Naive thymus-derived CD8-positive, alpha-beta T cell (primary cell): ENCODE results near the gene PAQR6. TPM values are rescaled to one million over a fixed set of nuclear protein-coding genes. Genes with fewer than 3 reads are reported as not detected.

ENCODE experiments used
- ATAC-seq, 2 donors: fragments of 150-1000 bp; cut with Tn5 transposase in 1 of 2; sonication (Bioruptor Pico), chemical (Tn5 transposase) in 1 of 2; 1 replicate in 1 of 2; 2 replicates in 1 of 2; pipeline ENCODE4 v1.10.0; 2021; ENCODE audit warnings: mild to moderate bottlenecking in 2 of 2, moderate library complexity in 2 of 2
- POLR2A ChIA-PET: fragments of 350-600 bp; sonication (Branson Sonifier 250); formaldehyde crosslinking; loops from one replicate; lab custom pipeline; 2021; ENCODE audit warnings: antibody characterized with exemption; lab: Charles Lee
- DNase-seq, 10 donors: peaks; one replicate each; pipeline versions ENCODE4 v3.0.0 to v3.0.0-alpha.2; 2020 to 2022
- H3K27ac Mint-ChIP-seq, 10 donors: one replicate each; pipeline ENCODE4 v1.8.0; 2020 to 2022; ENCODE audit warnings: mild to moderate bottlenecking in 10 of 10, mixed read lengths in 10 of 10, moderate library complexity in 4 of 10, inconsistent platforms in 1 of 10
- H3K27me3 Mint-ChIP-seq, 5 donors: one replicate each; pipeline ENCODE4 v1.8.0; 2021 to 2022; ENCODE audit warnings: mixed read lengths in 5 of 5
- H3K36me3 Mint-ChIP-seq, 3 donors: one replicate each; pipeline ENCODE4 v1.8.0; 2020 to 2022; ENCODE audit warnings: mixed read lengths in 3 of 3, mild to moderate bottlenecking in 2 of 3, inconsistent platforms in 1 of 3
- H3K4me1 Mint-ChIP-seq, 4 donors: one replicate each; pipeline ENCODE4 v1.8.0; 2021 to 2022; ENCODE audit warnings: mixed read lengths in 4 of 4
- H3K4me3 Mint-ChIP-seq, 10 donors: one replicate each; pipeline ENCODE4 v1.8.0; 2020 to 2022; ENCODE audit warnings: mild to moderate bottlenecking in 10 of 10, mixed read lengths in 10 of 10, moderate library complexity in 6 of 10, inconsistent platforms in 1 of 10
- H3K9me3 Mint-ChIP-seq, 9 donors: one replicate each; pipeline ENCODE4 v1.8.0; 2020 to 2022; ENCODE audit warnings: mixed read lengths in 9 of 9, mild to moderate bottlenecking in 3 of 9, inconsistent platforms in 1 of 9, moderate library complexity in 1 of 9
- polyA plus RNA-seq, 3 donors: library from polyadenylated mRNA; unstranded; fragments of 300-500 nt; fragmentation: Illumina TruSeq; gene quantifications; one replicate each; pipeline ENCODE4 v1.2.3, GENCODE V29; 2021
- total RNA-seq, 8 experiments: library from RNA in 2 of 8; stranded (reverse) in 2 of 8; gene quantifications; one replicate each; pipeline ENCODE4 v1.2.3 and lab custom pipeline; 2021 to 2026

PAQR6 gene, protein sequence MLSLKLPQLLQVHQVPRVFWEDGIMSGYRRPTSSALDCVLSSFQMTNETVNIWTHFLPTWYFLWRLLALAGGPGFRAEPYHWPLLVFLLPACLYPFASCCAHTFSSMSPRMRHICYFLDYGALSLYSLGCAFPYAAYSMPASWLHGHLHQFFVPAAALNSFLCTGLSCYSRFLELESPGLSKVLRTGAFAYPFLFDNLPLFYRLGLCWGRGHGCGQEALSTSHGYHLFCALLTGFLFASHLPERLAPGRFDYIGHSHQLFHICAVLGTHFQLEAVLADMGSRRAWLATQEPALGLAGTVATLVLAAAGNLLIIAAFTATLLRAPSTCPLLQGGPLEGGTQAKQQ
- total RNA-seq (1 to 10 TPM; 2.8 to 3.0 TPM), polyA plus RNA-seq (under 1 TPM; 0.15 to 0.21 (median 0.21) TPM), total RNA-seq (lab: John Stamatoyannopoulos, UW) (2.1 to 8.0 (median 5.3) reads per million in 6 experiments)

DNA sequence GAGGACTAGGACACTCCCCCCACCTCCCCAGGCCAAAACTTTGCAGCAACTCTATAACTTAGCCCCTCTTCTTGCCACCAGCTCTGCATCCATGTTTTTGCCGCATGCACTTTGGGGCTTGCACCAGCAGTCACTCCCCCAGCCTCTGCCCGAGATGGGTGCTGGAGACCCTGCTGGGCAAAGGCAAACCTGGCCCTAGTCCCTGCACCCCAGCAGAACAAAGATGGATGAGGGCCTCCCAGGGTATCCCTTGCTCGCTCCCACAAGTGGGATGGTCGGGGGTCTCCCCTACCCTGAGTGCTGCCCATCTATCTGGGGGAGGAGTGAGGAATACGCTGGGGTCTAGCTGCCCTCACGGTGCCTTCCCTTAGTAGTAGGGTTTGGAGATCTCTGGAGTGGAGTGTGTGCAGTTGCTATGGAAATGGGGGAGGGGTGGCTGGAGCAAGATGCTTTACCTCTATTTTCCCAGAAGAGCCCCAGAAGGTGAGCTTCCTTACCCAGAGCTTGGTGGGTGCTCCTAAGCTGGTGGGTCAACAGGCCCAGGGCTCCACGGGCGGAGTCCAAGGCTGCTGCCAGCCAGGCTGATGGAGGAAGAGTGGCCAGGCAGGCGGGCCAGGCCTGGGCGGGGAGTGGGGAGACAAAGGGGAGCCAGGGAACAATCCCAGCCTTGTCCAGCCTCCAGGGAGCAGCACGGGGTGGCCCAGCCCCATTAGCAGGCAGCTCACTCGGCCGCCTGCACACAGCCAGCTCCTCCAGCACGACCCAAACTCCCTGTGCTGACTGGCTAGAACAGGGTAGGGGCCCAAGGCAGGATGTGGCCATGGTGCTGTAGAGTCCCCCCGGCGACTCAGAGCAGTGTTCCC lies at the start of gene PAQR6:
Gene PAQR6 (minus strand): TSS at position 597 of the 863 bp plus-strand sequence. CDS start 1,325 bp downstream, outside the sequence.
- Mint-ChIP-seq H3K4me3 (peak within 1 kb of the TSS in 3 of 10 donors; percentile 5 to 45 (median 37)), H3K4me1 (peaks cover 14 to 22% (median 19%) of the 10 kb centered on the region in 4 donors), H3K27ac (peak within 1 kb of the TSS in 6 of 10 donors; percentile 29 to 83 (median 46)), H3K9me3 (no peaks in the 10 kb centered on the region), H3K27me3 (no peaks in the 10 kb centered on the region), H3K36me3 (peaks cover 0 to 22% (median 0%) of the 10 kb centered on the region in 3 donors)
- POLR2A ChIA-PET = interaction anchor here (0.5 kb wide), 1 partner anchor 40 kb away, joined by 6 read pairs; no protein-coding TSS in a partner anchor
- peak in 1 of 2 donors; percentile 6 for ATAC-seq
- DNase-seq = peak in 1 of 10 donors; percentile 60

DNA sequence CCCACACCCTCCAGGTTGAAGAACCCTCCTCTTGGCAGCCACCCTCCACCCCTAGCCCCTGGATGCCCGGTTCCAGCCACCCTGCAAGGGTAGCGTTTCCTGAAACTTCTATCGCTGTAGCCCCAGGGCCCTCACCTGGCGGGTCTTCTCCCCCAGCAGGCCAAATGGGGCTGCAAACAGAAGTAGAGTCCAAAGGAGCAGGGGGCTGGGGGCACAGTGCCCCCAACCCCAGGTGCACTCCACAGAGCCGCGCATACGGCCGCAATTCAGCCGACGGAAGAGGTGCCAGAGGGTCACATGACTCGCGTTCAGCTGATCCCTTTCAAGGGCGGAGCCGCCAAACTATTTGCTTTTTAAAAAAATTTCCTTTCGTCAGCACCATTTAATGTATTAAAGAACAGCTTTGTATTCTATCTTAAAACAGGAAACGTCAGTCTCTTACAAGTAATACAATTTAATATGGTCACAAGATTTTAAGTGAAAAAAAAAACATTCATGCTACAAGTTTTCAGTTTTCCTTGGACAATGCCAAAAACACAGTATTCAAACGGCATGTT lies 47.6 kb upstream of the PAQR6 start, which contains the start of gene GLMP:
Gene GLMP (minus strand): TSS at position 289 of the 557 bp plus-strand sequence. CDS start 34 bp downstream, at position 255.
- Mint-ChIP-seq H3K4me1 (peaks cover 14 to 23% (median 19%) of the 10 kb centered on the region in 4 donors), H3K27ac (peak within 1 kb of the TSS; percentile 52 to 93 (median 84)), H3K9me3 (no peaks in the 10 kb centered on the region), H3K36me3 (peaks cover 0 to 3% (median 0%) of the 10 kb centered on the region in 3 donors), H3K4me3 (peak within 1 kb of the TSS; percentile 86 to 93 (median 90)), H3K27me3 (no peaks in the 10 kb centered on the region)
- POLR2A ChIA-PET = interaction anchor here (1.0 to 3.4 kb wide), 2 partner anchors 12 to 162 kb away, joined by 3 to 21 read pairs; partner anchors contain the start of genes SMG5 and TMEM79
- DNase-seq = peak; percentile 37 to 77 (median 50)
- peak; percentile 95 to 96 for ATAC-seq

DNA sequence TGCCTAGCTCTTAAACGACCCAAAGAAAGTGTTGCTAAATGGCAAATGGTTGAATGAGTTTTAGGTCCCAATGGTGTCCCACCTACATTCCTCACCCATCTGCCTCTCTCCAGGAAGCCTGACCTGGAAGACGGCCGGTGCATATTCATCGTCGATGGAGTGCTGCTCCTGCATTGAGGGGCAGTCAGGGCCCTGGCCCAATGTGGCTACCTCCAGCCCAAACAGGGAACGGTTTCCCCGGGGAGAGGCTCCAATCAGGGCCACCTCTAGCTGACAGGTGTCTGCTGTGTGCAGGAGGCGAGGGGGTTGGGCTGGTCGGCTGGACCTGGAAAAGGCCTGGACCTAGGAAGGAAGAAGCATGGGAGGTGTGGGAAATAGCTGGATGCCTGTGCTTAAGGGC lies 46.0 kb upstream of the PAQR6 start:
- POLR2A ChIA-PET = interaction anchor here (3.4 kb wide), 1 partner anchor 11 kb away, joined by 21 read pairs; the partner anchor contains the start of genes SMG5 and TMEM79
- peaks cover 0 to 12% (median 0%) of the 10 kb centered on the region in 3 donors for H3K36me3 Mint-ChIP-seq
- H3K9me3 Mint-ChIP-seq = no peaks in the 10 kb centered on the region
- DNase-seq (no peak), ATAC-seq (no peak)
- H3K4me1 Mint-ChIP-seq = peaks cover 14 to 23% (median 19%) of the 10 kb centered on the region in 4 donors
- H3K27me3 Mint-ChIP-seq = no peaks in the 10 kb centered on the region
- H3K27ac Mint-ChIP-seq = peak overlapping the region in 3 of 10 donors; percentile 43 to 77 (median 49)
- peak overlapping the region in 5 of 10 donors; percentile 2 to 90 (median 29) for H3K4me3 Mint-ChIP-seq

DNA sequence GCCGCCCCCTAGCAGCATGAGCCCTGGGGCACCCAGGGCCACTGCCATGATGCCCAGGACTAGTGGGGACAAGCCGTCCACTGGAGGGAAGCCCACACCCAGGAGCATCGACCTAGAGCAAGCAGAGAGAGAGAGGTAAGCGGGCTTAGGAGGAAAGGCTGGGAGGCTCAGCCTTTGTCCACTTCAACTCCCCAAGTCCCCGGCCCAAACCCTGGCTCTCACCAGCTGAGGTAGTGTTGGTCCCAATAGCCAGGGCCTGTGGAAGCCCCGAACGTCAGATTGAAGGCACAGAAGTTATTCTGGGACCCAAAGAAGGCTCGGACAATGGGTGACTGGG lies 45.2 kb upstream of the PAQR6 start:
- ATAC-seq (no peak), DNase-seq (no peak)
- POLR2A ChIA-PET = interaction anchor here (3.4 kb wide), 1 partner anchor 10 kb away, joined by 21 read pairs; the partner anchor contains the start of genes SMG5 and TMEM79
- Mint-ChIP-seq H3K27ac (peak overlapping the region in 6 of 10 donors; percentile 37 to 89 (median 62)), H3K36me3 (peaks cover 0 to 15% (median 0%) of the 10 kb centered on the region in 3 donors), H3K27me3 (no peaks in the 10 kb centered on the region), H3K4me1 (peaks cover 14 to 23% (median 19%) of the 10 kb centered on the region in 4 donors), H3K9me3 (no peaks in the 10 kb centered on the region), H3K4me3 (peak overlapping the region in 5 of 10 donors; percentile 24 to 57 (median 45))

DNA sequence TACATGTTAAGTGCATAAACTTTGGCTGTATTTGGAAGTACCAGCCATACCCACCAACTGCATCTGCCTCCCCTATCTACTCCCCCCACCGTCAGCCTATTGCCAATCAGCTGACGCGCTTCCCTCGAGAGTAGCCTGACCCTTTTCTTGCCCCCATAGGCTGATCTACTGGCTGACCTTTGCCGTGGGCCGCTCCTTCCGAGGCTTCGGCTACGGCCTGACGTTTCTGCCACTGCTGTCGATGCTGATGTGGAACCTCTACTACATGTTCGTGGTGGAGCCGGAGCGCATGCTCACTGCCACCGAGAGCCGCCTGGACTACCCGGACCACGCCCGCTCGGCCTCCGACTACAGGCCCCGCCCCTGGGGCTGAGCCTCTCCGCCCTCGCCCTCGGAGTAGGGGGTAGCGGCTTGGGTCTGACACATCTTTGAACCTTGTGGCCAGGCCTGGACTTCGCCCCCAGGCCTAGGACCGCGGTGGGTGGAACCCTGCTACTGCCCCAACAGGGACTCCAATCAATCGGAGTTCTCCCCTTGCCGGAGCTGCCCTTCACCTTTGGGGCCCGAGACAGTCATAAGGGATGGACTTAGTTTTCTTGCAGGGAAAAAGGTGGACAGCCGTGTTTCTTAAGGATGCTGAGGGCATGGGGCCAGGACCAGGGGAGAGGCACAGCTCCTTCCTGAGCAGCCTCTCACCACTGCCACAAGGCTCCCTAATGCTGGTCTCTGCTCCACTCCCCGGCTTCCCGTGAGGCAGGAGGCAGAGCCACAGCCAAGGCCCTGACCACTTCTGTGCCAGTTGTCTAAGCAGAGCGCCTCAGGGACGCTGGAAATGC lies 43.6 kb upstream of the PAQR6 start:
- DNase-seq (no peak), ATAC-seq (no peak)
- H3K27me3 Mint-ChIP-seq = no peaks in the 10 kb centered on the region
- H3K36me3 Mint-ChIP-seq = peaks cover 0 to 15% (median 0%) of the 10 kb centered on the region in 3 donors
- peak overlapping the region in 6 of 10 donors; percentile 20 to 79 (median 48) for H3K4me3 Mint-ChIP-seq
- H3K9me3 Mint-ChIP-seq = no peaks in the 10 kb centered on the region
- POLR2A ChIA-PET = interaction anchor here (1.0 kb wide), 1 partner anchor 9 kb away, joined by 4 read pairs; the partner anchor contains the start of gene SMG5
- H3K4me1 Mint-ChIP-seq = peaks cover 14 to 23% (median 19%) of the 10 kb centered on the region in 4 donors
- H3K27ac Mint-ChIP-seq = peak overlapping the region in 6 of 10 donors; percentile 32 to 89 (median 52)

DNA sequence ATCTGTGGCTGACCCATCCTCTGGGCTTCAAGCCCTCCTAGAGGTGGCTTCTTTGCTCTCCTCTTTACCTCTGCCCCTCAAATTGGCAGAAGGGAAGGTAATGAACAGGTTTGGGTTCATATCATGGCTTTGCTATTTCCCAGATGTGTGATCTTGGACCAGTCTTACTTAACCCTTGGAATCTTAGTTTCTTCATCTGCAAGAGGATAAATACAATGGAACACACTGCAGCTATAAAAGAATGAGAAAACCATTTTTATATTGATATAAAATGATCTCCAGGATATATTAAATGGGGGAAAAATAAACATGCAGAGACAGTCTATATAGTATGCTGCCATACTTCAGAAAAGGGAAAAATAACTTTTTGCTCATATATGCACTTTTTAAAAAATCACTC lies 42.0 kb upstream of the PAQR6 start:
- Mint-ChIP-seq H3K9me3 (no peaks in the 10 kb centered on the region), H3K27me3 (no peaks in the 10 kb centered on the region), H3K27ac (peak overlapping the region in 3 of 10 donors; percentile 4 to 64 (median 4)), H3K4me3 (no peak overlapping the region), H3K4me1 (peaks cover 6 to 14% (median 11%) of the 10 kb centered on the region in 4 donors), H3K36me3 (peaks cover 0 to 17% (median 0%) of the 10 kb centered on the region in 3 donors)
- DNase-seq = no peak
- POLR2A ChIA-PET = no interaction called here
- no peak for ATAC-seq

DNA sequence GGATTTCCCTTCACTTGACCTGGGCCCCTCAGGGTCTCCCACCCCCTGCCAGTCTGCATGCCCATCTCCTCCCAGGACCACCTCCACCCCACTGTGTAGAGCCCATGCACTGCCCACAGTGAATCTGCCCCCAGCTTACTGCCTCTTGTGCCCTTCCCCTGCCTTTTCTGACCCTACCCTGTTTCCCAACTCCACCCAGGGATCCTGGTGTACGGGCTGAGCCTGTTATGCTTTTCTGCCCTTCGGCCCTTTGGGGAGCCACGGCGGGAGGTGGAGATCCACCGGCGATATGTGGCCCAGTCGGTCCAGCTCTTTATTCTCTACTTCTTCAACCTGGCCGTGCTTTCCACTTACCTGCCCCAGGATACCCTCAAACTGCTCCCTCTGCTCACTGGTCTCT lies 38.2 kb upstream of the PAQR6 start:
- Mint-ChIP-seq H3K27ac (no peak overlapping the region), H3K4me1 (peaks cover 25 to 36% (median 34%) of the 10 kb centered on the region in 4 donors), H3K27me3 (no peaks in the 10 kb centered on the region), H3K4me3 (peak overlapping the region in 1 of 10 donors; percentile 33), H3K9me3 (no peaks in the 10 kb centered on the region), H3K36me3 (peaks cover 0 to 14% (median 0%) of the 10 kb centered on the region in 3 donors)
- ATAC-seq = no peak
- DNase-seq = no peak
- POLR2A ChIA-PET = no interaction called here

DNA sequence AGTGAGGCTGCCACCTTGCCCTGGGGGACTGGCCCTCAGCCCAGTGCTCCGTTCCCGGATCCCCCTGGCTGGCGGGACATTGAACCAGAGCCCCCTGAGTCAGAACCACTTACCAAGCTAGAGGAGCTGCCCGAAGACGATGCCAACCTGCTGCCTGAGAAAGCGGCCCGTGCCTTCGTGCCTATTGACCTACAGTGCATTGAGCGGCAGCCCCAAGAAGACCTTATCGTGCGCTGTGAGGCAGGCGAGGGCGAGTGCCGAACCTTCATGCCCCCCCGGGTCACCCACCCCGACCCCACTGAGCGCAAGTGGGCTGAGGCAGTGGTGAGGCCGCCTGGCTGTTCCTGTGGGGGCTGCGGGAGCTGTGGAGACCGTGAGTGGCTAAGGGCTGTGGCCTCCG lies 37.6 kb upstream of the PAQR6 start:
- POLR2A ChIA-PET = no interaction called here
- Mint-ChIP-seq H3K4me3 (no peak overlapping the region), H3K27me3 (no peaks in the 10 kb centered on the region), H3K4me1 (peaks cover 28 to 43% (median 39%) of the 10 kb centered on the region in 4 donors), H3K36me3 (peaks cover 0 to 14% (median 0%) of the 10 kb centered on the region in 3 donors), H3K9me3 (no peaks in the 10 kb centered on the region), H3K27ac (no peak overlapping the region)
- no peak for ATAC-seq
- no peak for DNase-seq

DNA sequence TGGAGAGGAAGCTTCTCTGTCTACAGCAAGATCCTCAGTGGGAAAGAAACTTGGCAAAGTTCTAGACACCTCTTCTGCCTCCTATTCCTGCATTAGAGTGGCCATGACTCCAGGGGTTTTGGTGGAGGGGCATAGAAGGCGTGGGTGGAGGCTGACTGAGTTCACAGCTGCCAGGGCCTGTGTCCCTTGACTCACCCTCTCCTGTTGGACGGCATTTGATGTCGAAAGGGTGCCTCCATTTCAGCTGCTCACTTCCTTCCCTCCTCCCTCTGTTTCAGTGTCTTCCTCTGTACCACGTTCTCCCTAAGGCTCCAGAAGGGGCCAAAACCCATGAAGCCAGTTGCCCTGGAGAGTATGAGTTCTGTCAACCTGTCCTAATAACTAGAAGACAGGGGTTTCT lies 36.9 kb upstream of the PAQR6 start:
- H3K4me1 Mint-ChIP-seq = peaks cover 28 to 49% (median 44%) of the 10 kb centered on the region in 4 donors
- ATAC-seq = no peak
- H3K4me3 Mint-ChIP-seq = peak overlapping the region in 5 of 10 donors; percentile 22 to 58 (median 39)

DNA sequence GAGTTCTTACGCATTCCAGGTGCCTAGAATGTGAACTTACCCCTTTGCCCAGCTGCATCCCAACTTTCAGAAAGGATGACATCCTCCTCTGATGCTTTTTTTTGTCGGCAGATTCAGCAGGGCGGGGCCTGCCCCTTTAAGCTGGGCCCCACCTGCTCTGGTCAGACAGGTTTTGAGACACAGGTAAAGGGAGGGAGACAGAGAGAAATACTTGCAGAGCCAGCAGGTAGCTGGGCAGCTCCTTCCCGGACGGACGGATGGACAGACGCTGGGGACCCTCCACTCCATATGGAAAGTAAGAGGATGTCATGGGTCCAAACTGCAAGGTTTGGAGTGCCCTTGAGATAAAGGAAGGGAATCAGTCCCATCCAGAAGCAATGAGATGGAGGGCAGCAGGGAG lies 36.3 kb upstream of the PAQR6 start, which contains the start of gene TMEM79:
Gene TMEM79 (plus strand): TSS at position 214 of the 400 bp plus-strand sequence. CDS start 902 bp downstream, outside the sequence.
- Mint-ChIP-seq H3K4me3 (peak within 1 kb of the TSS; percentile 93 to 100 (median 97)), H3K4me1 (peaks cover 28 to 50% (median 45%) of the 10 kb centered on the region in 4 donors), H3K36me3 (peaks cover 0 to 5% (median 0%) of the 10 kb centered on the region in 3 donors), H3K27me3 (no peaks in the 10 kb centered on the region), H3K9me3 (no peaks in the 10 kb centered on the region), H3K27ac (peak within 1 kb of the TSS; percentile 92 to 98 (median 96))
- POLR2A ChIA-PET = interaction anchor here (0.5 to 3.2 kb wide), 5 partner anchors 10 to 316 kb away, joined by 3 to 21 read pairs (median 3); partner anchors contain the start of genes GLMP and MEF2D
- no peak for ATAC-seq
- no peak for DNase-seq

More for the DNA sequence above, 36.9 kb upstream of the PAQR6 start:
- POLR2A ChIA-PET = interaction anchor here (1.0 to 3.2 kb wide), 2 partner anchors 10 to 14 kb away, joined by 3 to 21 read pairs; partner anchors contain the start of gene GLMP
- H3K9me3 Mint-ChIP-seq = no peaks in the 10 kb centered on the region
- DNase-seq = no peak
- no peaks in the 10 kb centered on the region for H3K27me3 Mint-ChIP-seq
- peaks cover 0 to 9% (median 0%) of the 10 kb centered on the region in 3 donors for H3K36me3 Mint-ChIP-seq
- peak overlapping the region in 1 of 10 donors; percentile 31 for H3K27ac Mint-ChIP-seq
